ENCODE measurements around the gene TNIK.

GRCh38 chr3:171206283-171206682 lies 253.9 kb downstream of the TNIK start:
- TF ChIP-seq, protein P1, sequence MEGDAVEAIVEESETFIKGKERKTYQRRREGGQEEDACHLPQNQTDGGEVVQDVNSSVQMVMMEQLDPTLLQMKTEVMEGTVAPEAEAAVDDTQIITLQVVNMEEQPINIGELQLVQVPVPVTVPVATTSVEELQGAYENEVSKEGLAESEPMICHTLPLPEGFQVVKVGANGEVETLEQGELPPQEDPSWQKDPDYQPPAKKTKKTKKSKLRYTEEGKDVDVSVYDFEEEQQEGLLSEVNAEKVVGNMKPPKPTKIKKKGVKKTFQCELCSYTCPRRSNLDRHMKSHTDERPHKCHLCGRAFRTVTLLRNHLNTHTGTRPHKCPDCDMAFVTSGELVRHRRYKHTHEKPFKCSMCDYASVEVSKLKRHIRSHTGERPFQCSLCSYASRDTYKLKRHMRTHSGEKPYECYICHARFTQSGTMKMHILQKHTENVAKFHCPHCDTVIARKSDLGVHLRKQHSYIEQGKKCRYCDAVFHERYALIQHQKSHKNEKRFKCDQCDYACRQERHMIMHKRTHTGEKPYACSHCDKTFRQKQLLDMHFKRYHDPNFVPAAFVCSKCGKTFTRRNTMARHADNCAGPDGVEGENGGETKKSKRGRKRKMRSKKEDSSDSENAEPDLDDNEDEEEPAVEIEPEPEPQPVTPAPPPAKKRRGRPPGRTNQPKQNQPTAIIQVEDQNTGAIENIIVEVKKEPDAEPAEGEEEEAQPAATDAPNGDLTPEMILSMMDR (IDR thresholded peaks at IDR 0.05): no peak
- TF ChIP-seq POLR2A (IDR thresholded peaks at IDR 0.05): no peak

Measured in uterus (tissue), 2 donors.